NCI-H524 treated with DMSO at 0.1 percent for 48 hours (cell line): ENCODE data around the gene RPS6KB2.
"Not testable (repeated sequence)": the region's sequence is repeated elsewhere in the genome, so short reads cannot be mapped to it uniquely, and the experiment has no call there.

ENCODE experiments used
- DNase-seq: peaks from one replicate; lab custom pipeline; 2025; lab: John Stamatoyannopoulos, UW

The RPS6KB2 gene

GRCh38 chr11:67410984-67411784, 17.1 kb upstream of the RPS6KB2 start:
- DNase-seq = no peak

DNA sequence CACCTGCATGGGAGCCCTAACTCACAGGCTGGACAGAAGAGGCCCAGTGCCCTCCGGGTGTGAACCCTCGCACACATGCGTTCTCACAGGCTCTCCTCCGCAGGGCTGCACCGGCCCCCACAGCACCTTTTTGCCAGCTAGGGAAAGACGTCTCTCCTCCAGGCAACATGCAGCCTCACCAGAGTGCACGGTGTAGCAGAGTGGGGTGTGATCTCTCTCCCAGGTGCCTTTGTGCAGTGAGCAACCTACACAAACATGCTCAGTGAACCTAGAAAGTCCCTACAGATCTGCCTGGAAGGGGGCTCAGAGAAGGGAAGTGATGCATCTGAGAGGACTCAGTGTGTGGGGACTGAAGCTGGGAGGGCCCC, 16.5 kb upstream of the RPS6KB2 start:
- DNase-seq = no peak

- DNase-seq = no peak
Measured at GRCh38 chr11:67412495-67413179, 15.7 kb upstream of the RPS6KB2 start.

DNA sequence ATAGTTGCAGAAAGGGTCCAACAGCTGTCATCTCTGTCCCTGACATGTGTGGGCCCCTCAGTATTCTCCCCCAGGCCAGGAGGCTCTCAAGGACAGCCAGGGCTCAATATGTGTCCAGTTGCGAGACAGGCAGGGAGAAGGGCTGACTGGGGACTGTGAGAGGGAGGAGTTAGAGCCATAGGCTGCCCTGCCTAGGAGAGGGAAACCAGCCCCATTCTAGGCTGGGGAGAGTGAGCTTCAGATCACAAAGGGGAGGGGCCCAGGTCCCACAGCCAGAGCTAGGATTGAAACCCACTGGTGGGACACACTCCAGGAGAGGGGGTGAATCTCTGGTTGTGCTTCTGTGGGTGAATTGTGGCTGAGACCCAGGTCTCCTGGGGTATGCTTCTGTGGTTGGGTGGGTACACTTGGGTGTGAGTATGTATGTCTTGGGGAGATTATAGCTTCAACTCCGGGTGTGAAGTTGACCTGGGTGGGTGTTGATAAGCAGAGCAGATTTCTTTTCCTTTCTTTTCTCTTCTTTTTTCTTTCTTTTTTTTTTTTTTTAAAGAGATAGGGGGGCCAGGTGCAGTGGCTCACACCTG, 14.9 kb upstream of the RPS6KB2 start:
- DNase-seq = no peak

DNA sequence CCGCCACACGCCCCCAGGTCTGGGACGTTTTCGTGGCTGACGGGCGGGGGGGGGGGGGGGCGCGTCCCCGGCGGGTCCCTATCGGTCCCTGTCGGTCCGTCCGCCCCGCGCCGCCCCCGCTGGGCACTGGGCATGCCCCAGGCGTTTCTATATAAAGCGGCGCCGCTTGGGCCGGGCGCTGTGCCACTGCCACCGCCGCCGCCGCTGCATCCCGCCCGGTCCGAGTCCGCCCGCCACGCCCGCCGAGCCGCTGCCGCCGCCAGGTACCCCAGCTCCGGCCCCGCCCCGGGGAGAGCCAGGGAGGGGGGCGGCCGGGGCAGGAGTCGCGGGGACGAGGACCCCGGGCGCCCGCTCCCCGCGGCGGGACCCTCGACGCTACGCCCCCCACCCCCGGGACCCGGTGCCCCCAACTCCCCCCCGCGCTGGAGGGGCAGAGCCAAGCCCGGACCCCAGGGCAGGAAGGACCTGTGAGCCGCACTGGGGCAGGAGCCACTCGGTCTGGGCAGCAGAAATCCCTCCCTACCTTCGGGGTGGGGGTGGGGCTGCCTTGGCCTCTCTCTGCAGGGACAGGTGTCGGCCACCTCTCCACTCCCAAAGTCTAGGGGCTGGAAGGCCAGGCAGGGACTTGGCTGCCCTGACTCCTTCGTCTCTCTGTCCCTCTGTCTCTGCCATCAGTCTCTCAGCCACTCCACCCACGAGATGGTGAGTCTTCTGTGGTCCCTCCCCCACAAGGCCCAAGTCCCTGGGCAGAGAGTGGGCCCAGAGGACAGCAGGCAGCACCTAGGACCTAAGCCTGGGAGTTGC, 12.6 kb upstream of the RPS6KB2 start, which contains the start of gene CARNS1:
Gene CARNS1, plus strand, starts transcription at position 178 of the 804 bp plus-strand sequence. Its CDS starts 522 bp downstream, at position 700.
- no peak for DNase-seq

DNA sequence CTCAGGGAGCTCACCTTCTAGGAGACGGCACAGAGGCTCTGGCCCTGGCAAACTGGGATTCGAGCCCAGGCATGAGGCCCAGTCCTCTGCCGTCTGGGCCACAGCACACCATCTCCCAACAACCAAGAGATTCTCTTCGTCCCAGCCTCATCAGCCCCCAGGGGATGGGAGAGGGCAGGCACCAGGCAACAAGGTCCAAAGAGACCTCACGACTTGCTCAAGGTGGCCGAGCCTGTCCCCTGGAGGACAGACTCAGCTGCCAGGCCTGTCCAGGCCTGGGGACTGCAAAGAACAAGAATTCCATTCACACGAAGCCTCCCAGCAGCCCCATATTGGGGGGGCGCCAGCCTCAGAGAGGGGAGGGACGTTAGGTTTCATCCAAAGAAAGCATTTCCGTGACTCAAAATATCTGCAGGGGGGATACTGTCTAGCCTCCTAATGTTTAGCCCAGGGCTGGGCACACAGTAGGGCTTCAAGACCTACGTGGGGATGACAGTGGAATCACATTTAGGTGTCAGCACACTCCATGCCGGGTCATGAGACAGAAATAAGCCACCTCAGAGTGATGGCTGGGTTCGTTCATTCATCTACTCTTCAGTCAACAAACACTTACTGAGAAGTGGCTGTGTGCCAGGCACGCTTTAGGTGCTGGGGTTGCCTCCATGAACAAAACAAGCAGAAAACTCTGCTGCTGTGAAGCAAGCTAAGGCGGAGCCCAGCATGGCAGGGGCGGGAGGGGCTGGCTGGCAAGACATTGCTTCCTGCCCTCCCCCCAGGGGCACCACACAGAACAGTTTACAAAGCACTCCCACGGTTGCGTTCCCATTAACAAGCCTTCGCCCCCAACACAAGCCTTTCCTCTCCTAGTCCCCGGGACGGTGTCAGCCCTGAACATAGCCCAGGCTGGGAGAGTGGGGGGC, 11.6 kb upstream of the RPS6KB2 start:
- DNase-seq = no peak

GRCh38 chr11:67417425-67417824, 10.9 kb upstream of the RPS6KB2 start:
- DNase-seq = no peak

GRCh38 chr11:67418476-67419281, 9.6 kb upstream of the RPS6KB2 start:
- DNase-seq = no peak

- no peak for DNase-seq
Measured at GRCh38 chr11:67419325-67420049, 8.8 kb upstream of the RPS6KB2 start.

GRCh38 chr11:67420147-67420645, 8.1 kb upstream of the RPS6KB2 start:
- DNase-seq = no peak

GRCh38 chr11:67420646-67421429, 7.5 kb upstream of the RPS6KB2 start:
- DNase-seq = peak; percentile 35

- no peak for DNase-seq
Measured at GRCh38 chr11:67421430-67422031, 6.8 kb upstream of the RPS6KB2 start.

GRCh38 chr11:67422891-67423290, 5.4 kb upstream of the RPS6KB2 start:
- no peak for DNase-seq

- no peak for DNase-seq
Measured at GRCh38 chr11:67423466-67423865, 4.8 kb upstream of the RPS6KB2 start.

DNA sequence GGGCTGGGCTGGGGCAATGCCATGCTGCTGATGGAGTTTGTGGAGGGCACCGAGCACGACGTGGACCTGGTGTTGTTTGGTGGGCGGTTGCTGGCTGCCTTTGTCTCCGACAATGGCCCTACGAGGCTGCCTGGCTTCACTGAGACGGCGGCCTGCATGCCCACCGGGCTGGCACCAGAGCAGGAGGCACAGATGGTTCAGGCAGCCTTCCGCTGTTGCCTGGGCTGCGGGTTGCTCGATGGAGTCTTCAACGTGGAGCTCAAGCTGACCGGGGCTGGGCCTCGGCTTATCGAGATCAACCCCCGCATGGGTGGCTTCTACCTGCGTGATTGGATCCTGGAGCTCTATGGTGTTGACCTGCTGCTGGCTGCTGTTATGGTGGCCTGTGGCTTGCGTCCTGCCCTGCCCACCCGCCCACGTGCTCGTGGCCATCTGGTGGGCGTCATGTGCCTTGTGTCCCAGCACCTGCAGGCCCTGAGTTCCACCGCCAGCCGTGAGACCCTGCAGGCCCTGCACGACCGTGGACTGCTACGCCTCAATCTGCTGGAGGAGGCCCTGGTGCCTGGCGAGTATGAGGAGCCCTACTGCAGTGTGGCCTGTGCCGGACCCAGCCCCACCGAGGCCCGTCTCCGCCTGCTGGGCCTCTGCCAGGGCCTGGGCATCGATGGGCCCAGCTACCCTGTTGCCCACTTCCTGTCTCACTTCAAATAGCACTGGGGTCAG, 4.2 kb upstream of the RPS6KB2 start:
- no peak for DNase-seq

GRCh38 chr11:67427364-67427859, 882 bp upstream of the RPS6KB2 start:
- not testable (repeated sequence) for DNase-seq

DNA sequence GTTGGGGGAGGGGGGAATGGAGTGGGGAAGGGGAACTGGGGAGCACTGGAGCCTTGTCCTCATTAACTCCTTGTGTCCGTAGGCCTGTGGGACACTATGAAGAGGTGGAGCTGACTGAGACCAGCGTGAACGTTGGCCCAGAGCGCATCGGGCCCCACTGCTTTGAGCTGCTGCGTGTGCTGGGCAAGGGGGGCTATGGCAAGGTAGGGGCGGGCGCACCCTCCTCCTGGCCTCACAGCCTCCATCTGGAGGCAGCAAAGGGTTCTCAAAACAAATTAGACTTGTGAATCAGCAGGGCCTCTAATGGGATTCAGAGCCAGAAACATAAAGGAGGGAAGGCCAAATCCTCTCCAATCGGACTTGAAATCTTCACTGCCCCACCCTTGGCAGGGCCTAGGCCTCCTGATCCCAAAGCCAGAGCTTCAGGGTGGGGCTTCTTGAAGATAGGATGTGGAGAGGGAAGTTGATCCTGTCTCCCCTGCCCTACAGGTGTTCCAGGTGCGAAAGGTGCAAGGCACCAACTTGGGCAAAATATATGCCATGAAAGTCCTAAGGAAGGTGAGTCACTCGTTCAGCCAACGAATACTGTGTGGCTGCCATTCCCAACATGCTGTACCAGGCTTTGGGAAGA, 859 bp downstream of the RPS6KB2 start:
- DNase-seq = no peak
